Stomach (tissue), 4 donors: ENCODE results near the gene C3orf38.

Source experiments
- POLR2AphosphoS5 ChIP-seq, 3 donors: sonication (generic); formaldehyde crosslinking; IDR thresholded peaks; one replicate each; pipeline ENCODE4 v1.6.1; 2016; ENCODE audit warnings: antibody characterized with exemption in 3 of 3
- TF ChIP-seq, protein P1 (sequence below), 7 experiments: fragments of 450-650 bp in 4 of 7; fragments of 200-600 bp in 3 of 7; sonication (generic) in 3 of 7; IDR thresholded peaks; one replicate each; pipeline ENCODE4 v1.5.1; 2016 to 2019; ENCODE audit warnings: antibody characterized with exemption in 7 of 7, control low read depth in 2 of 7, mild to moderate bottlenecking in 1 of 7

DNA sequence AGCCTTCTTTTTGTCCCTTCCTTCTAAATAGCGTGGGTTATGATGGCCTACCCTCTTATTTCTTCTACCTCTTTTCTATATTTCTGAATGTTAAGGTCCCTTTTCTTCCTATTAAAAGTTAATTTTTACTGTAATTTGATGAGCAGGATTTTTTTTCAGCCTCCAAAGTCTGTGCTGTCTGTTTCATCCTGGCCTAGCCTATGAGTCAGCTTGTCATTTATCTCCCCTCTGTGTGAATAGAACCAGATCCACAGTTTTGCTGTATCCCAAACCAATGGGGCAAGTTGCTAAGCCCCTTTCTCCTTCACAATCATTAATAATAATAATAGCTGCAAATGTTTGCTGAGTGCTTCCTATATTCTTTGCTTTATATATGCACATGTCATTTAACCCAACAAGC is 18.1 kb upstream of the C3orf38 start:
- TF ChIP-seq, protein P1, sequence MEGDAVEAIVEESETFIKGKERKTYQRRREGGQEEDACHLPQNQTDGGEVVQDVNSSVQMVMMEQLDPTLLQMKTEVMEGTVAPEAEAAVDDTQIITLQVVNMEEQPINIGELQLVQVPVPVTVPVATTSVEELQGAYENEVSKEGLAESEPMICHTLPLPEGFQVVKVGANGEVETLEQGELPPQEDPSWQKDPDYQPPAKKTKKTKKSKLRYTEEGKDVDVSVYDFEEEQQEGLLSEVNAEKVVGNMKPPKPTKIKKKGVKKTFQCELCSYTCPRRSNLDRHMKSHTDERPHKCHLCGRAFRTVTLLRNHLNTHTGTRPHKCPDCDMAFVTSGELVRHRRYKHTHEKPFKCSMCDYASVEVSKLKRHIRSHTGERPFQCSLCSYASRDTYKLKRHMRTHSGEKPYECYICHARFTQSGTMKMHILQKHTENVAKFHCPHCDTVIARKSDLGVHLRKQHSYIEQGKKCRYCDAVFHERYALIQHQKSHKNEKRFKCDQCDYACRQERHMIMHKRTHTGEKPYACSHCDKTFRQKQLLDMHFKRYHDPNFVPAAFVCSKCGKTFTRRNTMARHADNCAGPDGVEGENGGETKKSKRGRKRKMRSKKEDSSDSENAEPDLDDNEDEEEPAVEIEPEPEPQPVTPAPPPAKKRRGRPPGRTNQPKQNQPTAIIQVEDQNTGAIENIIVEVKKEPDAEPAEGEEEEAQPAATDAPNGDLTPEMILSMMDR (IDR thresholded peaks at IDR 0.05): no peak
- no peak for TF ChIP-seq POLR2AphosphoS5 (IDR thresholded peaks at IDR 0.05)
